HG03108 (cell line): ENCODE results near the gene HOXB6.

Experiments
- ATAC-seq: cut with Tn5 transposase; IDR thresholded peaks from one replicate; pipeline ENCODE4 v1.9.1; 2021; ENCODE audit warnings: moderate library complexity; ENCODE audit not compliant: unreplicated experiment

The HOXB6 gene

GRCh38 chr17:48604770-48605329, at the start of gene HOXB6:
HOXB6 (minus strand) TSS chr17:48604986; CDS start chr17:48598150, 6,836 bp downstream.
- no peak for ATAC-seq

- ATAC-seq: no peak
Observed at GRCh38 chr17:48649741-48650140, 45.0 kb upstream of the HOXB6 start.

- ATAC-seq: no peak
Observed at GRCh38 chr17:48647963-48648245, 43.1 kb upstream of the HOXB6 start.

GRCh38 chr17:48647103-48647962, 42.5 kb upstream of the HOXB6 start:
- ATAC-seq: no peak

GRCh38 chr17:48646183-48647102, 41.7 kb upstream of the HOXB6 start:
- ATAC-seq: peak; percentile 38

- no peak for ATAC-seq
Observed at GRCh38 chr17:48645639-48646182, 40.9 kb upstream of the HOXB6 start.

GRCh38 chr17:48644910-48645557, 40.2 kb upstream of the HOXB6 start:
- ATAC-seq: no peak

- ATAC-seq: no peak
Observed at GRCh38 chr17:48644159-48644558, 39.4 kb upstream of the HOXB6 start.

- no peak for ATAC-seq
Observed at GRCh38 chr17:48643697-48644012, 38.9 kb upstream of the HOXB6 start.

- no peak for ATAC-seq
Observed at GRCh38 chr17:48642843-48643696, 38.3 kb upstream of the HOXB6 start.

GRCh38 chr17:48642059-48642842, 37.5 kb upstream of the HOXB6 start:
- ATAC-seq: no peak

GRCh38 chr17:48641541-48642058, 36.8 kb upstream of the HOXB6 start:
- ATAC-seq: no peak

GRCh38 chr17:48640858-48641180, 36.0 kb upstream of the HOXB6 start:
- no peak for ATAC-seq

- ATAC-seq: no peak
Observed at GRCh38 chr17:48639982-48640857, 35.4 kb upstream of the HOXB6 start.

GRCh38 chr17:48639136-48639535, 34.4 kb upstream of the HOXB6 start:
- no peak for ATAC-seq

GRCh38 chr17:48637323-48638260, 32.8 kb upstream of the HOXB6 start:
- ATAC-seq: no peak
